ENCODE data around the gene EPN3. TPM values are rescaled to one million over a fixed set of nuclear protein-coding genes. Genes with fewer than 3 reads are reported as not detected.

The EPN3 gene
- polyA plus RNA-seq, 1 donor (not counting 4 experiments of a cell fraction or from before 2014, with no cell fraction given) = 66.7 TPM

DNA sequence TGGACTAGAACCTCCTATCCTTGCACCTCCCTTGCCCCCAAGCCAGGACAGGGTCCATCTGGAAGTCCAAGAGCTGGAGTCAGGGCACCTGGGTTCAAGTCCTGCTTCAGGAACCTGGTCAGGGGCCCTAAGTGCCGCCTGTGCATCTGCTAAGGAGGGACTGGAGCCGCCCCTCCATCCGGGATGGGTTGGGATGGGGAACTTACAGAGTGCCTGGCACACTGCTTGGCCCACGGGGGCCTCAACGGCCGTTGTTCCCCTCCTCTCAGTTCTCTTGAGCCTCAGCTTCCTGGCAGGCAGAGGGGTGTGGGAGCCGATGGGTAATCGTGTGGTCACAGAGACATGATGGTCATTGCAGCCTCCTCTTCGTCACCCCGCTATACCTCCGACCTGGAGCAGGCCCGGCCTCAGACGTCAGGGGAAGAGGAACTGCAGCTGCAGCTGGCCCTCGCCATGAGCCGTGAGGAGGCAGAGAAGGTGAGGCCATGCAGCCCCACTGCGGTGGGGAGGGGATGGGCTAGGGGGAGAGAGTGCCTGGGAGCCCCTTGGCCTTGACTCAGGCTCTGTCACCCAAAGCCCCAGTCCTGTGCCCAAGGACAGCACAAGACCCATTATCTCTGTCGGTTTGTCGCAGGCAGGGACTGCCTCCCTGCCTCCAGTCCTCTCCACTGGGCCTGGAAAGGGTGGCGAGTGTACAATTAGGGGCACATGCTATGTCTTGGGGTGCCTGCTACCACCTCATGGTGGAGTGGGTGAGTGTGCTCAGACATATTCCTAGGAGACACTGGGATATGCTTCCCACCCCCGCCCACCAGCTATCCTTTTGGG lies 5.4 kb downstream of the EPN3 start:
- dilution Hi-C loops (cut with MboI; ENCODE audit: extremely low pct_ligation_motif_present, low sequenced_read_pairs) = no loop called here
- no peak for TF ChIP-seq EZH2 (IDR thresholded peaks at IDR 0.05; ENCODE audit: low read length)
- TF ChIP-seq, protein P1, sequence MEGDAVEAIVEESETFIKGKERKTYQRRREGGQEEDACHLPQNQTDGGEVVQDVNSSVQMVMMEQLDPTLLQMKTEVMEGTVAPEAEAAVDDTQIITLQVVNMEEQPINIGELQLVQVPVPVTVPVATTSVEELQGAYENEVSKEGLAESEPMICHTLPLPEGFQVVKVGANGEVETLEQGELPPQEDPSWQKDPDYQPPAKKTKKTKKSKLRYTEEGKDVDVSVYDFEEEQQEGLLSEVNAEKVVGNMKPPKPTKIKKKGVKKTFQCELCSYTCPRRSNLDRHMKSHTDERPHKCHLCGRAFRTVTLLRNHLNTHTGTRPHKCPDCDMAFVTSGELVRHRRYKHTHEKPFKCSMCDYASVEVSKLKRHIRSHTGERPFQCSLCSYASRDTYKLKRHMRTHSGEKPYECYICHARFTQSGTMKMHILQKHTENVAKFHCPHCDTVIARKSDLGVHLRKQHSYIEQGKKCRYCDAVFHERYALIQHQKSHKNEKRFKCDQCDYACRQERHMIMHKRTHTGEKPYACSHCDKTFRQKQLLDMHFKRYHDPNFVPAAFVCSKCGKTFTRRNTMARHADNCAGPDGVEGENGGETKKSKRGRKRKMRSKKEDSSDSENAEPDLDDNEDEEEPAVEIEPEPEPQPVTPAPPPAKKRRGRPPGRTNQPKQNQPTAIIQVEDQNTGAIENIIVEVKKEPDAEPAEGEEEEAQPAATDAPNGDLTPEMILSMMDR (optimal IDR thresholded peaks at IDR 0.05 in 1 of 3, IDR thresholded peaks at IDR 0.05 in 1 of 3, conservative IDR thresholded peaks at IDR 0.05 in 1 of 3; ENCODE audit: extremely low read depth in 1 of 3, insufficient read depth in 2 of 3, low read length in 3 of 3) = no peak
- peaks cover 78% of the 10 kb centered on the region for H3K4me1 ChIP-seq (ENCODE audit: control insufficient read depth, extremely low read depth, insufficient read depth, low read length)

DNA sequence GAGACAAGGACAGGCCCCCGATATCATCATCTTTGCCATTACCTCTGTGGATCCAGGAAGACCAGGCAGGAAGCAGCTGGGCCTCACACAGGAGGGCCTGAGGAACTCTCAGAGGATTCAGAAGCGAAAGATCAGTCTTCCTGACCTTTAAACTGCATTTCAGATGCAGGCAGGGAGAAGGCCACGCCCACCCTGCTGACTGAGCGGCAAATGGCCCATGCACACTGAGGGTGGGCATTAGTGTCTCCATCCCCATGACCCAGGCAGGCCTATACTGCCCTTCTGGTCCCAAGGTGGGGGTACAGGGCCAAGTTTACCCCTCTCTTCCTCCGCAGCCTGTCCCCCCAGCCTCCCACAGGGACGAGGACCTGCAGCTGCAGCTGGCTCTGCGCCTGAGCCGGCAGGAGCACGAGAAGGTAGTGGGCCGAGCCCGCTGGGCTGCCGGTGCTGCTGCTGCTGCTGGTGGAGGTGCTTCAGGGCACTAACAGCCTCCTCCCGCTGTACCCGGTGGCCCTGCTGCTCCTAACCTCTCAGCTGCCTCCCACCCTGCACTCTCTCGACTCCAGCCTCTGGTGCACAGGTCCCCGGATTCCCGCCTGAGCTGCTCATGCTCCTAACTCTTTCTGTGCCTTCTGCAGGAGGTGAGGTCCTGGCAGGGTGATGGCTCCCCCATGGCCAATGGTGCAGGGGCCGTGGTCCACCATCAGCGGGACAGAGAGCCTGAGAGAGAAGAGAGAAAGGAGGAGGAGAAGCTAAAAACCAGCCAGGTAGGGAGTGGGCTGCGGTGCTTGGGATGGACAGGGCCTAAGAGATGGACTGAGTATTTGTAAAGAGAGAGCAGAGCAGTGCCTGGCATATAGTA lies 6.2 kb downstream of the EPN3 start:
- no peak overlapping the region for H3K27ac ChIP-seq (ENCODE audit: control insufficient read depth, insufficient read depth, low read length)
- H3K4me1 ChIP-seq (ENCODE audit: control insufficient read depth, extremely low read depth, insufficient read depth, low read length) = peaks cover 84% of the 10 kb centered on the region
- peaks cover 3% of the 10 kb centered on the region for H3K9me1 ChIP-seq (ENCODE audit: control insufficient read depth, extremely low read depth, insufficient read depth, low read length)
- FAIRE-seq = no peak
- peaks cover 7% of the 10 kb centered on the region for H4K20me1 ChIP-seq (ENCODE audit: control insufficient read depth, extremely low read depth, insufficient read depth, low read length)
- H3K79me2 ChIP-seq (ENCODE audit: control insufficient read depth, insufficient read depth, low read length) = peaks cover 59% of the 10 kb centered on the region
- no peaks in the 10 kb centered on the region for H3K27me3 ChIP-seq (ENCODE audit: control insufficient read depth, extremely low read depth, insufficient read depth, low read length)
- DNase-seq (ENCODE audit: low read depth, low spot score) = no peak
- no peaks in the 10 kb centered on the region for H3K9me3 ChIP-seq (ENCODE audit: control insufficient read depth, low read depth, low read length)
- H3K4me2 ChIP-seq (ENCODE audit: control insufficient read depth, extremely low read depth, insufficient read depth, low read depth, low read length) = peak overlapping the region; percentile 31
- dilution Hi-C loops (cut with MboI; ENCODE audit: extremely low pct_ligation_motif_present, low sequenced_read_pairs) = no loop called here
- H3K36me3 ChIP-seq (ENCODE audit: control insufficient read depth in 2 of 2, extremely low read depth in 1 of 2, insufficient read depth in 2 of 2, low read length in 2 of 2) = peaks cover 26 to 59% of the 10 kb centered on the region in 2 experiments
- no peak overlapping the region for H3K4me3 ChIP-seq (ENCODE audit: control insufficient read depth in 2 of 3, extremely low read depth in 1 of 3, insufficient read depth in 2 of 3, low read depth in 1 of 3, low read length in 3 of 3)
- no peak overlapping the region for H2AFZ ChIP-seq (ENCODE audit: control insufficient read depth, low read length)
- TF ChIP-seq EZH2 (IDR thresholded peaks at IDR 0.05; ENCODE audit: low read length) = no peak
- TF ChIP-seq, protein P1 (optimal IDR thresholded peaks at IDR 0.05 in 1 of 3, IDR thresholded peaks at IDR 0.05 in 1 of 3, conservative IDR thresholded peaks at IDR 0.05 in 1 of 3; ENCODE audit: extremely low read depth in 1 of 3, insufficient read depth in 2 of 3, low read length in 3 of 3) = no peak
- no peak overlapping the region for H3K9ac ChIP-seq (ENCODE audit: control insufficient read depth, extremely low read depth, insufficient read depth, low read length)

More for the DNA sequence above, 5.4 kb downstream of the EPN3 start:
- DNase-seq (ENCODE audit: low read depth, low spot score) = no peak
- Histone ChIP-seq H2AFZ (ENCODE audit: control insufficient read depth, low read length) (no peak overlapping the region), H3K9ac (ENCODE audit: control insufficient read depth, extremely low read depth, insufficient read depth, low read length) (no peak overlapping the region), H3K4me2 (ENCODE audit: control insufficient read depth, extremely low read depth, insufficient read depth, low read depth, low read length) (peak overlapping the region; percentile 93), H3K27me3 (ENCODE audit: control insufficient read depth, extremely low read depth, insufficient read depth, low read length) (no peaks in the 10 kb centered on the region), H3K9me1 (ENCODE audit: control insufficient read depth, extremely low read depth, insufficient read depth, low read length) (peaks cover 3% of the 10 kb centered on the region), H3K9me3 (ENCODE audit: control insufficient read depth, low read depth, low read length) (no peaks in the 10 kb centered on the region), H3K36me3 (ENCODE audit: control insufficient read depth in 2 of 2, extremely low read depth in 1 of 2, insufficient read depth in 2 of 2, low read length in 2 of 2) (peaks cover 26 to 58% of the 10 kb centered on the region in 2 experiments), H3K27ac (ENCODE audit: control insufficient read depth, insufficient read depth, low read length) (no peak overlapping the region), H3K4me3 (ENCODE audit: control insufficient read depth in 2 of 3, extremely low read depth in 1 of 3, insufficient read depth in 2 of 3, low read depth in 1 of 3, low read length in 3 of 3) (peak overlapping the region in 2 of 3 experiments; percentile 26 to 82), H4K20me1 (ENCODE audit: control insufficient read depth, extremely low read depth, insufficient read depth, low read length) (peaks cover 7% of the 10 kb centered on the region), H3K79me2 (ENCODE audit: control insufficient read depth, insufficient read depth, low read length) (peaks cover 67% of the 10 kb centered on the region)
- no peak for FAIRE-seq

Data from keratinocyte (primary cell).